GM18505 (cell line): Measurements from ENCODE around the gene PFKL.

Experiments
- ATAC-seq: cut with Tn5 transposase; IDR thresholded peaks from one replicate; pipeline ENCODE4 v1.9.1; 2021; ENCODE audit not compliant: unreplicated experiment
- POLR2A ChIP-seq: IDR thresholded peaks from 4 replicates; pipeline ENCODE4 v1.6.1; 2011; ENCODE audit warnings: borderline replicate concordance; ENCODE audit not compliant: insufficient read depth, insufficient read length; ENCODE audit errors: extremely low read depth

The PFKL gene

GRCh38 chr21:44370786-44371410 lies 71.0 kb downstream of the PFKL start:
- ATAC-seq = no peak
- TF ChIP-seq POLR2A = no peak

- no peak for ATAC-seq
- no peak for TF ChIP-seq POLR2A
Measured at GRCh38 chr21:44371596-44371995, 71.7 kb downstream of the PFKL start.

- ATAC-seq = no peak
Measured at GRCh38 chr21:44372616-44373015, 72.8 kb downstream of the PFKL start.

GRCh38 chr21:44374601-44375280 lies 74.9 kb downstream of the PFKL start:
- ATAC-seq = no peak
- no peak for TF ChIP-seq POLR2A

More at GRCh38 chr21:44372616-44373015, 72.8 kb downstream of the PFKL start:
- TF ChIP-seq POLR2A = no peak

- no peak for ATAC-seq
- no peak for TF ChIP-seq POLR2A
Measured at GRCh38 chr21:44375281-44375651, 75.4 kb downstream of the PFKL start.

- no peak for TF ChIP-seq POLR2A
Measured at GRCh38 chr21:44375761-44376241, 75.9 kb downstream of the PFKL start.

GRCh38 chr21:44376606-44377005 lies 76.8 kb downstream of the PFKL start:
- no peak for TF ChIP-seq POLR2A
- no peak for ATAC-seq

More at GRCh38 chr21:44375761-44376241, 75.9 kb downstream of the PFKL start:
- no peak for ATAC-seq
